ENCODE measurements around the gene AMIGO2. TPM values are rescaled to one million over a fixed set of nuclear protein-coding genes. Genes with fewer than 3 reads are reported as not detected.

AMIGO2 gene
- total RNA-seq, 4 donors from 2014 or later: 4.7 to 34.1 (median 30.1) TPM

DNA sequence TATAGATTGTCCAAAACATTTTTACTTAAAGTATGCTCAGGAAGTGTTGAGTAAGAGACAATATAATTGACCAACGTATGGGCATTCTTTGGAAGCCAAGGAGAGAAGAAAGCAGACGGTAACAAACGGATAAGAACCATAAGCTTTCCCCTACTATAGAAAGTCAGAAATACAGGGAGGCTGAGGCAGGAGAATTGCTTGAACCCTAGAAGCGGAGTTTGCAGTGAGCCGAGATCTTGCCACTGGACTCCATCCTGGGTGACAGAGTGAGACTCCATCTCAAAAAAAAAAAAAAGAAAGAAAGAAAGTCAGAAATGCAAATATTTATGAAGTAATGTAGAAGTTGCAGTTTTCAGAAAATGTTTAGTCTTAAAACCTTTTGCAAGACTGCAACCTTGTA is 51.6 kb downstream of the AMIGO2 start:
- Histone ChIP-seq H3K27ac (no peak overlapping the region), H3K27me3 (no peaks in the 10 kb centered on the region), H3K9me3 (no peaks in the 10 kb centered on the region), H3K36me3 (no peaks in the 10 kb centered on the region), H3K4me3 (no peak overlapping the region), H3K4me1 (peaks cover 0 to 5% of the 10 kb centered on the region in 2 donors)
- DNase-seq: no peak
- TF ChIP-seq CTCF (IDR thresholded peaks at IDR 0.05): no peak
- TF ChIP-seq POLR2A (IDR thresholded peaks at IDR 0.05): no peak
- intact Hi-C loops (cut with DNase I; ENCODE audit: low total_unique reads): no loop called here

Other genes starting within 250 kb of the AMIGO2 start
- gene PCED1B, start 338 bp downstream of the AMIGO2 start, total RNA-seq: 10 to 100 TPM in 2 of 4 donors, 1 to 10 TPM in 2; 1.0 to 46.6 (median 13.0) TPM